AG20443 (cell line): Measurements from ENCODE around the gene PRMT1.
"Not testable (repeated sequence)": the region's sequence is repeated elsewhere in the genome, so short reads cannot be mapped to it uniquely, and the experiment has no call there.

Experiments used
- DNase-seq: peaks from one replicate; pipeline ENCODE4 v3.0.0; 2012; ENCODE audit warnings: low spot score, mixed read lengths

Gene PRMT1

DNA sequence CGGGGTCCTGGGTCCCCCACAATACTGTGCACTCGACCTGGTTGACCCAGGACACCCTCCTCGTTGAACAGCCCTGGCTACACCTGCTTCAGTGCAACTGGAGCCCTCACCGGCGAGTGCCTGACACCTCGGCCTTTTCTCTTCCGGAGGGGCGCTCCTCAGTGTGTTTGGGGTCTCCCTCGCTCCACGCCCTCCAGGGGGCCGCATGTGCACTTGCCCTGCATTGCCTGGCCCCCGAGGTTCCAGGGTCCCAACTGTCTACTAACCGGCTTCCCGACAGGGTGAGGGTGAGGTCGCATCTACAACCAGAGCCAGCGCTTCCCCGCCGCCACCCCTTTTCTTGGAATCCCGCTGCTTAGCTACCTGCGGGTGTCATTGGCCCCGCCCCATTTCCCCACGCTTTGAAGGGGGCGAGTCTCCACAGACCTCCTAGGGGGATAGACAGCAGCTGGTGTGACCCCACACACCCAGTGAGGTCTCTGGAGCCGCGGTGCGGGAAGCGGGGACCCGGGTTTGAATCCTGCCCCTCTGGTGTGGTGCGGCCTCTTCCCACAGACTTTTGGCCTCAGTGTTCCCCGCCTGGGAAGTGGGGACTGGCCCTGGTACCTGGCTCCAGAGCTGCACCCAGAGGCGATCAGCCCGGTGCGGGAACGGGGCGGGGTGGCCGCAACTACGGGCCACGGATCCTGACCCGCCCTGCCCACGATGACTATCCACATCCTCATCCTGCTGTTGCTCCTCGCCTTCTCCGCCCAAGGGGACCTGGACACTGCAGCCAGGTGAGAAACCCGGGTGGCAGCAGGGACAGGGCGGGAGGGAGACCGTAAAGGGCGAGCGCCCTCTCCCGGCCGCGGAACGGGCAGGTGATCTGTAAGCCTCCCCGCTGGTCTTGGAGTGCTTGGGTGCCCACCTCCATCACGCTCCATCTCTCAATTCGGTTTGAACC, 12.3 kb downstream of the PRMT1 start, which contains the start of gene ADM5:
TSS of gene ADM5 (plus strand) at position 462 of the 946 bp plus-strand sequence. CDS start at position 706, 244 bp downstream.
- DNase-seq = peak; percentile 38

DNA sequence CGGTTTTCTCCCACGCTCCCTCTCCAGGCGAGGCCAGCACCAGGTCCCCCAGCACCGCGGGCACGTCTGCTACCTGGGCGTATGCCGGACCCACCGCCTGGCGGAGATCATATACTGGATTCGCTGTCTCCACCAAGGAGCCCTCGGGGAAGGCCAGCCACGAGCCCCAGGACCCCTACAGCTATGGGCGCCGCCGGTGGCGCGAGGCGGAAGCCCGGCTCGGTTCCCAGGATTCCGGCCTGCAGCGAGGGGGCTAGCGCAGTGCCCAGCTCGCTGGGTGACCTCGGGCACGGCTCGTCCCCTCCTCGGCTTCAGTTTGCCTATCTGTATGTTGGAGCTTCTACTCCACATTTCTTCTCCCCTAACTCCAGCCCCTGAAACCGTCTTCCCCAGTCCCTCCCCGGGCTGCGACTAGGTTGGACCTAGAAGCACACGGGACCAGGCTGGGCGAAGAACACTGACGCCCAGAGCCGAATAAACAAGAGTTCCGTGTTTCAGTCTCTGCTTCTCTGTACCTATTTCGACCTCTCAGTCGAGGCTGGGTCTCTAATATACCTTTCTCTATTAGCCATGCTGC, 13.1 kb downstream of the PRMT1 start:
- DNase-seq = no peak

DNA sequence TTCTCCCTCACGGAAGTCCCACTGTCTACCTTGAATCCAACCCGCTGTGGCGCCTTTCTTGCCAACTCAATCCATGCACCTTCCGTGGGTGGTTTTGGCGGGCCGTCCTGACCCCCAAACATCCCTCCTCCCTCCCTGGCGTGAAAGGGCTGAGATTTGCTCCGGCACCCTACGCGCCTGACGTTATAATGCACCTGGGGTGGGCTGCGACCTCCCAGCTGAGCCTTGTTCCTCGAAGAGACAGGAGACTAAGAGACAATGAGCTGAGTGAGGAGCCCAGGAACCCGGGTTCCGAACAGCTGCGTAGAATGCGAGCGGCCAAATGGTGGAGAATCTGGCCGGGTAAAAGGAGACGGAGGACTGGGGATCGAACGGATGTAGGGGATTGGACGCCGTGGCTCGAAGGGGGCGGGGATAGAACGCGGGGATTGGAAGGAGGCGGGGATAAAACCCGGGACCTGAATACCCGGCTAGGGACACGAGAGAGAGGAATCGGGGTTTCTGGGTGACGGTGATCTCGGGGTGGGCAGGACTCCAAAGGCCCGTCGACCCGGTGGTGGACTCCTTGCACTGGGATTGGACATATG, 13.7 kb downstream of the PRMT1 start, which contains the start of gene CPT1C:
TSS of gene CPT1C (plus strand) at position 461 of the 587 bp plus-strand sequence. CDS start 1,137 bp downstream, outside the sequence.
- DNase-seq = peak; percentile 94

DNA sequence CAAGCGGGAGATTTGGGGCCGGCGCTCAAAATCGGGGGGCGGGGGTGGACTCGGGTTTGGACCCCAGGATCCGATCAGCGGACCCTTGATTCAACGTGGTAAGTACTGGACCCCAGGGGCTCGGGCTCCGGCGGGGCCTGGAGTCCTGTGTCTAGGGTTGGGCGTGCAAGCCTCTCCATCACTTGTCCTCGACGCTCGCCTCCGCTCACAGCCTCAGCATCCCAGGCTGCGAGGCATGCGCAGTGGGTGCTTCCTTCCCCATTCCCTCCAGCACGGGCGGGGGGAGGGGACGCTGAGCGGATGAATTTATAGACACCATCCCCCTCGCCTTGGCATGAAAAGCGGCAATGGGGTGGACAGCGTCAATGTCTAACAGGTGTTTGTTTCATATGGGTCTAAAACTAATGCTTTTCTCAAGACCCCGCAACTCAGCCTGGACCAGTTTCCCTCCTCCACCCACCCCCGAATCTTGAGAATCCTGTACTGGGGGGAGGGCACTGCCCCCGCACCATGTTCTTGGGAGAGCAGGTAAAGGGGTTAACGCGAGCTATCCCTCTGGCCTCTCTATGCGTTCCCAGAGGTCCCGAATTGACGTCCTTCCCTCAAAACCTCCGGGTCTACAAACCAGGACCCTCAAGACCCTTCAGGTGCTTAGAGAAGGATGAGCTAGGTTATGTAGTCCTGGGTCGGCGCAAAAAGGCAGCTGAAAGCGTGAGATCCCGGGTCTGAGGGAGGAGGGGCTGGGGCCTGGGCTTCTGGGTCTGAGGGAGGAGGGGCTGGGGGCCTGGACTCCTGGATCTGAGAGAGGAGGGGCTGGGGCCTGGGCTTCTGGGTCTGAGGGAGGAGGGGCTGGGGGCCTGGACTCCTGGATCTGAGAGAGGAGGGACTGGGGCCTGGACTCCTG, 14.4 kb downstream of the PRMT1 start:
- peak; percentile 96 for DNase-seq

DNA sequence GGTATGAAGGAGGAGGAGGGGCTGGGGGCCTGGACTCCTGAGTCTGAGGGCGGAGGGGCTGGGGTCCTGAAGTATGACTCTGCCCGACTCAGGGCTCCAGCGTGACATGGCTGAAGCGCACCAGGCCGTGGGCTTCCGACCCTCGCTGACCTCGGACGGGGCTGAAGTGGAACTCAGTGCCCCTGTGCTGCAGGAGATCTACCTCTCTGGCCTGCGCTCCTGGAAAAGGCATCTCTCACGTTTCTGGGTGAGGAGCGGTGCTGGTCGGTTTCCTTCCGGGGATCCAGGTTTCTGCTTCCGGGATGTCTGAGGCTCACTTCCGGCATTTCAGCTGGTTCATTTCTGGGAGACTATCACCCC, 15.1 kb downstream of the PRMT1 start:
- no peak for DNase-seq

GRCh38 chr19:49696115-49696514, 19.0 kb downstream of the PRMT1 start:
- DNase-seq = no peak

- DNase-seq = no peak
Measured at GRCh38 chr19:49696865-49697264, 19.8 kb downstream of the PRMT1 start.

- no peak for DNase-seq
Measured at GRCh38 chr19:49699364-49699763, 22.3 kb downstream of the PRMT1 start.

DNA sequence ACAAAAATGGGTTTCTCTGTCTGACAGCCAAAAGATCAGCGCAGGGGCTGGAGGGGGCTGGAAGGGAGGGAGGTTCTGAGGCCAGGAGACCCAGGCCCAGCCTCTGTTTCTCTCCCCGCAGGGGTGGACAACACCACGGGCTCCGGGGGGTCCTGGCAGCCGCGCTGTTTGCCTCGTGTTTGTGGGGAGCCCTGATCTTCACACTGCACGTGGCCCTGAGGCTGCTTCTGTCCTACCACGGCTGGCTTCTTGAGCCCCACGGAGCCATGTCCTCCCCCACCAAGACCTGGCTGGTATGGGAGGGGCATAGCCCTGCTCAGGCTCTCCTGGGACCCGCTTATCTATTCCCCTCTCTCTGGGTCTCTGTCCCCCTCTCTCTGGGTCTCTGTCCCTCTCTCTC, 23.5 kb downstream of the PRMT1 start:
- no peak for DNase-seq

DNA sequence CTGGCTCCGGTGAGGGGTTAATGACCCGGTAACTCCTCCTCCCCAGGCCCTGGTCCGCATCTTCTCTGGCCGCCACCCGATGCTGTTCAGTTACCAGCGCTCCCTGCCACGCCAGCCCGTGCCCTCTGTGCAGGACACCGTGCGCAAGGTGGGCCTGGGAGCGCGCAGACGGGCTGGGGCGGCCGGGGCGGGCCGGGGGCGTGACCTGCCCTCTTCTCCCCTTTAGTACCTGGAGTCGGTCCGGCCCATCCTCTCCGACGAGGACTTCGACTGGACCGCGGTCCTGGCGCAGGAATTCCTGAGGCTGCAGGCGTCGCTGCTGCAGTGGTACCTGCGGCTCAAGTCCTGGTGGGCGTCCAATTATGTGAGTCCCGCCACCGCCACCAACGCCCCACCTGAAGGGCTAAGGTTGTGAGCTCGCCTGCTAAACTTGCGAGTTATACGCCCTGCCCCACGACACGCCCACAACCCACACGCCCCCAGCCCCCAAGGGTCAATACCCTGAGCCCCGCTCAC, 24.3 kb downstream of the PRMT1 start:
- DNase-seq = no peak

DNA sequence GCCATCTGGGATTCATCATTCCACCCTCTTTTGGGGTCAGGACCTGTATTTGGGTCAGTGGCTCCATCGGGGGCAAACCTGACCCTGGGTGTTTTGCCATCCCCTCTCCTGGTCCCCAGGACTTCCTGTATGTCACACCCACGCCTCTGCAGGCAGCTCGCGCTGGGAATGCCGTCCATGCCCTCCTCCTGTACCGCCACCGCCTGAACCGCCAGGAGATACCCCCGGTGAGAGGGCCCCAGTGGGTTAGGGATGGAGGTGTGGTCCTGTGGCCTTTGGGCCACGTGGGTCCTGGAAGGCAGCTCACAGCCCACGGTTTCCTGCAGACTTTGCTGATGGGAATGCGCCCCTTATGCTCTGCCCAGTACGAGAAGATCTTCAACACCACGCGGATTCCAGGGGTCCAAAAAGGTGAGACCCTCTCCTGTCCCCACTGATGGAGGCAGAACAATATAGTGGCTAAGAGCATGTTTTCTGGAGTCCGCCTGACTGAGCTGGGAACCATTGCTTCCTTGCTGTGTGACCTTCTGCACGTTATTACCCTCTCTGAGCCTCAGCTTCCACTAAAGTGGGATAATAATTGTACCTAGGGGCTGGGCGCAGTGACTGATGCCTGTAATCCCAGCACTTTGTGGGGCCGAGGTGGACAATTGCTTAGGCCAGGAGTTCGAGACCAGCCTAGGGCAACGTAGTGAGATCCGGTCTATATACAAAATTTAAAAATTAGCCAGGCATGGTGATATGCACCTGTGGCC, 28.0 kb downstream of the PRMT1 start:
- DNase-seq = no peak

- DNase-seq = no peak
Measured at GRCh38 chr19:49705919-49706318, 28.8 kb downstream of the PRMT1 start.

DNA sequence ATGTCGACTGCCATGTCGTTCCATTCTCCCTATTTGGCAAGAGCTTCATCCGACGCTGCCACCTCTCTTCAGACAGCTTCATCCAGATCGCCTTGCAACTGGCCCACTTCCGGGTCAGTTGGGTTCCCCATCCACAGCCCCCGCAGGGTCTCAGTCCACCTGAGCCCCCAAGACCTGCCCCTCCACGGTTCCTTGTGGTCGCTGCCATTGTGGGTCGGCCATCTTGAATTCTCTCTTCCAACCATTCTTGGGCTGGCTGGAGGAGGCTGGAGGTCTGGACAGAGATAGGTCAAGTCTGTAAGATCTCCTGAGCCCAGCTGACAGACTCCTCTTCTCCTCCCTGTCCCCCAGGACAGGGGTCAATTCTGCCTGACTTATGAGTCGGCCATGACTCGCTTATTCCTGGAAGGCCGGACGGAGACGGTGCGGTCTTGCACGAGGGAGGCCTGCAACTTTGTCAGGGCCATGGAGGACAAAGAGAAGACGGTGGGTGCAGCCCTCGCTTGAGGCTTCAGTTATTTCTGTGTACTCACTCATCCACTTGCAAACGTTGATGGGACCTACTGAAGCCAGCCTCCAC, 33.4 kb downstream of the PRMT1 start:
- DNase-seq = peak; percentile 54

DNA sequence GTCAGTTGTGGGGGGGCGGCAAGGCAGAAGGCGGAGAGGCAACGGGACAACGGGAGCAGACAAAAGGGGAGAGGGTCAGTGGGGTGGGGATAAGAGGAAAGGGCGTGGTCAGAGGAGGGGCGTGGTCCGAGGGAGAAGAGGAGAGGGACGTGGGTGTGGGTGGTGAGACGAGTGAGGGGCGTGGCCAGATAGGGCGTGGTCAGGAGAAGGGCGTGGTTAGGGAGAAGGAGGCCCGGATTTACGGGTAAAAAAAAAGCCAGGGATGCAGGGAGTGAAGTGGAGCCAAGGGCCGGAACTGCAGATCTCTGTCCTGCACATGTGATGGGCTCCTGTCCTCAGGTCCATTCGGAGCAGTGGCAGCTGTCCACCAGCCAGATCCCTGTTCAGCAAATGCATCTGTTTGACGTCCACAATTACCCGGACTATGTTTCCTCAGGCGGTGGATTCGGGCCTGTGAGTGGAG, 35.4 kb downstream of the PRMT1 start:
- DNase-seq = peak; percentile 86

DNA sequence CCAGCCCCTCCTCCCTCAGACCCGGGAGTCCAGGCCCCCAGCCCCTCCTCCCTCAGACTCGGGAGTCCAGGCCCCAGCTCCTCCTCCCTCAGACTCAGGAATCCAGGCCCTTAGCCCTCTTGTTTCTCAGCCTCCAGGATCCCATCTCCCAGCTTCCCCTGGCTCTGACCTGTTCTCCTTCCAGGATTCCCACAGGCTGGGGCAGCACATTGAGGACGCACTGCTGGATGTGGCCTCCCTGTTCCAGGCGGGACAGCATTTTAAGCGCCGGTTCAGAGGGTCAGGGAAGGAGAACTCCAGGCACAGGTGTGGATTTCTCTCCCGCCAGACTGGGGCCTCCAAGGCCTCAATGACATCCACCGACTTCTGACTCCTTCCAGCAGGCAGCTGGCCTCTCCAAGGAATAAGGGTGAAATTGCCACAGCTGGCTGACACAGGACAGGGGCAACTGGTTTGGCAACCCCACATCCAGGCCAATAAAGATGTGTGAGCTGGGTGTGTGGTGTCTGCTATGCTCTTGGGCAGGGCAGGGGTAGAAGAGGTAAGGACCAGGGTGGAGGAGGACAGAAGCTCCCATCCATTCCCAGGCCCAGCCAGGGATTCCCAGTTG, 36.3 kb downstream of the PRMT1 start:
- no peak for DNase-seq

DNA sequence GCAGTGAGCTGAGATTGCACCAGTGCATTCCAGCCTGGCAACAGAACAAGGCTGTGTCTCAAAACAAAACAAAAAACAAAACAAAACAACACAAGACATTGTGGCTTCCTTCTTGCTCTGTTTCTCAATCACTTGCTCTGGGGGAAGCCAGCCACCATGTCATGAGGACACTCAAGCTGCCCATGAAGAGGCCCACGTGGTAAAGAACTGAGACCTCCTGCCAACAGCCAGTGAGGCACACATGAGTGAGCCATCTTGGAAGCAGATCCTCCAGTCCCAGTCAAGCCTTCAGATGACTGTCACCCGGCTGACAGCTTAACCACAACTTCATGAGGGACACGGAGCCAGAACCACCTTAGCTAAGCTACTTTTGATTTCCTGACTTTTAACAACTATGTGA, 39.1 kb downstream of the PRMT1 start:
- no peak for DNase-seq

DNA sequence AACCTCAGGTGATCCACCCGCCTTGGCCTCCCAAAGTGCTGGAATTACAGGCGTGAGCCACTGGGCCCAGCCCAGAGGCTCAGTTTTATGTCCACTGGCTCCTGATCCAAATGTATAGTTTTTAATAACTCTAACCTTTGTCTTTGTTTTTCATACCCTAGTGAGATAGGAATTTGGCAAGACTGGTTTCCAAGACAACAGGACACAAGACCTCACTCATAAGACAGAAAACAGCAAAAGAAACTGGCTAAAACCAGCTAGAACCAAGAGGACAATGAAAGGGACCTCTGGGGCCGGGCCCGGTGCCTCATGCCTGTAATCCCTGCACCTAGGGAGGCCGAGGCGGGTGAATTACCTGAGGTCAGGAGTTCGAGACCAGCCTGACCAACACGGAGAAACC, 41.4 kb downstream of the PRMT1 start:
- DNase-seq = no peak

- DNase-seq = no peak
Measured at GRCh38 chr19:49718991-49719390, 41.9 kb downstream of the PRMT1 start.

GRCh38 chr19:49719420-49719819, 42.3 kb downstream of the PRMT1 start:
- not testable (repeated sequence) for DNase-seq
